Glomerular visceral epithelial cell (primary cell): Measurements from ENCODE around the gene NOC4L.
"Not testable (repeated sequence)": the region's sequence is repeated elsewhere in the genome, so short reads cannot be mapped to it uniquely, and the experiment has no call there.

ENCODE experiments used
- DNase-seq: peaks from one replicate; pipeline ENCODE4 v3.0.0-alpha.2; 2016; ENCODE audit errors: extremely low spot score

NOC4L gene

GRCh38 chr12:132123970-132124765 is 20.1 kb upstream of the NOC4L start:
- no peak for DNase-seq

GRCh38 chr12:132124766-132125425 is 19.4 kb upstream of the NOC4L start:
- DNase-seq = no peak

GRCh38 chr12:132125736-132126135 is 18.5 kb upstream of the NOC4L start:
- DNase-seq = no peak

GRCh38 chr12:132127041-132127440 is 17.2 kb upstream of the NOC4L start:
- DNase-seq = no peak

GRCh38 chr12:132129007-132129406 is 15.2 kb upstream of the NOC4L start:
- DNase-seq = no peak

- no peak for DNase-seq
These were observed 13.6 kb upstream of the NOC4L start for GRCh38 chr12:132130690-132131089.

- no peak for DNase-seq
These were observed 13.0 kb upstream of the NOC4L start for GRCh38 chr12:132131229-132131628.

- no peak for DNase-seq
These were observed 12.3 kb upstream of the NOC4L start for GRCh38 chr12:132131952-132132351.

- DNase-seq = no peak
These were observed 11.4 kb upstream of the NOC4L start for GRCh38 chr12:132132609-132133430.

GRCh38 chr12:132133952-132134652 is 10.2 kb upstream of the NOC4L start:
- no peak for DNase-seq

- not testable (repeated sequence) for DNase-seq
These were observed 9.5 kb upstream of the NOC4L start for GRCh38 chr12:132134653-132135183.

- DNase-seq = not testable (repeated sequence)
These were observed 8.0 kb upstream of the NOC4L start for GRCh38 chr12:132136226-132136625.

- DNase-seq = no peak
These were observed 6.7 kb upstream of the NOC4L start for GRCh38 chr12:132137483-132138125.

GRCh38 chr12:132138941-132139871 is 5.1 kb upstream of the NOC4L start:
- no peak for DNase-seq

GRCh38 chr12:132139912-132140311 is 4.3 kb upstream of the NOC4L start:
- no peak for DNase-seq

- no peak for DNase-seq
These were observed 3.8 kb upstream of the NOC4L start for GRCh38 chr12:132140501-132140900.

- DNase-seq = no peak
These were observed 3.1 kb upstream of the NOC4L start for GRCh38 chr12:132140918-132141841.

- DNase-seq = no peak
These were observed 2.1 kb upstream of the NOC4L start for GRCh38 chr12:132141976-132142678.
